ENCODE results near the gene STX1A. TPM values are rescaled to one million over a fixed set of nuclear protein-coding genes. Genes with fewer than 3 reads are reported as not detected.
A peak's percentile ranks its signal among the peaks of the same experiment; 100 is the strongest.

The STX1A gene
- total and polyA plus RNA-seq, 5 donors from 2014 or later, result 0.80 to 27.3 (median 2.3) TPM

DNA sequence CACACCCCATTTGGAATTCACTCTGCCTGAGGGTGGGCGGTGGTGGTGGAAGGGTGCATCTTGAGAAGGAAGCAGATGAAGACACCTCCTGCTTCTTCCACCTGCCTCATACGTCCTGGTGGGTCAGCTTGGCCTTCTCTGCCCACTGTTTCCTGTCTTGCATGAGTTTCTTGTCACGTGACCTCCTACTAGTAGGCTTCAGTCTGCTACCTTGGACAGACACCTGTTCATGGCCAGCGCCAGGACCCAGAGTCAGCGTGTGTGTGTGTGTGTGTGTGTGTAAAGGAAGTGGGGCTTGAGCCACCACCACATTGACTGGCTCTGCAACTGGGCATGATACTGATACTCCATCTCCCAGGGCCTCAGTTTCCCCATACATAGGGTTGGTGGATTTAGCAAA lies 68.9 kb downstream of the STX1A start:
- Histone ChIP-seq H3K27me3 (ENCODE audit: control insufficient read depth, insufficient read depth, low read length) (peaks cover 11% of the 10 kb centered on the region), H3K36me3 (ENCODE audit: control insufficient read depth, insufficient read depth, low read length) (no peaks in the 10 kb centered on the region), H3K27ac (ENCODE audit: insufficient read depth, low read length, poor library complexity, severe bottlenecking) (no peak overlapping the region), H3K4me3 (ENCODE audit: low read depth, low read length) (no peak overlapping the region), H3K4me1 (ENCODE audit: control insufficient read depth, insufficient read depth, low read length, poor library complexity, severe bottlenecking) (peaks cover 5% of the 10 kb centered on the region), H3K9me3 (ENCODE audit: control insufficient read depth in 2 of 2, low read length in 2 of 2) (no peaks in the 10 kb centered on the region)
- no peaks in the 10 kb centered on the region for H3K36me3 Mint-ChIP-seq
- H3K9me3 Mint-ChIP-seq, result peaks cover 0 to 2% (median 0%) of the 10 kb centered on the region in 7 donors
- H3K27ac Mint-ChIP-seq, result no peak overlapping the region
- H3K4me3 Mint-ChIP-seq, result no peak overlapping the region
- H3K4me1 Mint-ChIP-seq, result peaks cover 0 to 11% (median 0%) of the 10 kb centered on the region in 4 donors
- H3K27me3 Mint-ChIP-seq, result peaks cover 54% of the 10 kb centered on the region
- ATAC-seq (ENCODE audit: low read depth in 2 of 2), result no peak
- no peak for DNase-seq

DNA sequence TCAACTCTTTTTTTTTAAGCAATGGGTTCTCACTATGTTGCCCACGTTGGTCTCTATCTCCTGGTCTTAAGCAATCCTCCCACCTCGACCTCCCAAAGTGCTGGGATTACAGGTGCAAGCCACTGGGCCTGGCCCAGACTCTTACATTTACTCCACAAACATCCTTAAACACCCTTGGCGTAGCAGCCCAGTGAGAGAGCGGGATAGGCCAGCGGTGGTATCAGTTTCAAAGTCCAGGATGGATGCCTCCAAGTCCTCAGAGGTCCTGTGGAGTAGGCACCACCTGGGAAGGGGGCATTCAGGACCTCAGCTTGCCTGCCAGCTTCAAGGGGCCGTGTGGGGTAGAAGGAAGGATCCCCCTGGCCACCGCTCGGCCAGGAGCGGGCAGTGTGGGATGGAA lies 69.9 kb downstream of the STX1A start:
- Mint-ChIP-seq H3K4me3 (peak overlapping the region in 1 of 4 donors; percentile 59), H3K36me3 (no peaks in the 10 kb centered on the region), H3K9me3 (peaks cover 0 to 2% (median 0%) of the 10 kb centered on the region in 7 donors), H3K4me1 (peaks cover 0 to 11% (median 0%) of the 10 kb centered on the region in 4 donors), H3K27me3 (peaks cover 63% of the 10 kb centered on the region), H3K27ac (peak overlapping the region in 1 of 3 donors; percentile 84)
- no peak for ATAC-seq (ENCODE audit: low read depth in 2 of 2)
- H3K9me3 ChIP-seq (ENCODE audit: control insufficient read depth in 2 of 2, low read length in 2 of 2), result no peaks in the 10 kb centered on the region
- H3K27me3 ChIP-seq (ENCODE audit: control insufficient read depth, insufficient read depth, low read length), result peaks cover 11% of the 10 kb centered on the region
- H3K4me1 ChIP-seq (ENCODE audit: control insufficient read depth, insufficient read depth, low read length, poor library complexity, severe bottlenecking), result peaks cover 5% of the 10 kb centered on the region
- H3K27ac ChIP-seq (ENCODE audit: insufficient read depth, low read length, poor library complexity, severe bottlenecking), result no peak overlapping the region
- no peaks in the 10 kb centered on the region for H3K36me3 ChIP-seq (ENCODE audit: control insufficient read depth, insufficient read depth, low read length)
- no peak overlapping the region for H3K4me3 ChIP-seq (ENCODE audit: low read depth, low read length)
- no peak for DNase-seq

Other genes starting within 250 kb of the STX1A start
- gene BAZ1B, start 197.4 kb downstream of the STX1A start, total RNA-seq, result 61.8 TPM
- 10 to 100 TPM; 13.0 to 14.4 (median 13.8) TPM for gene BAZ1B, start 197.4 kb downstream of the STX1A start, polyA plus RNA-seq
- gene BCL7B, start 162.0 kb downstream of the STX1A start, total RNA-seq, result 126 TPM
- 100 to 1,000 TPM in 1 of 4 donors, 10 to 100 TPM in 3; 78.9 to 105 (median 89.7) TPM for gene BCL7B, start 162.0 kb downstream of the STX1A start, polyA plus RNA-seq
- 12.2 TPM for gene TBL2, start 141.1 kb downstream of the STX1A start, total RNA-seq
- 10 to 100 TPM; 24.1 to 32.5 (median 28.1) TPM for gene TBL2, start 141.1 kb downstream of the STX1A start, polyA plus RNA-seq
- gene MLXIPL, start 95.1 kb downstream of the STX1A start, total RNA-seq, result not detected
- gene MLXIPL, start 95.1 kb downstream of the STX1A start, polyA plus RNA-seq, result not detected
- 0.64 TPM for gene VPS37D, start 51.8 kb downstream of the STX1A start, total RNA-seq
- gene VPS37D, start 51.8 kb downstream of the STX1A start, polyA plus RNA-seq, result under 1 TPM in 1 of 4 donors, not detected in 3; 0.29 TPM
- gene DNAJC30, start 36.2 kb downstream of the STX1A start, total RNA-seq, result 10.0 TPM
- gene DNAJC30, start 36.2 kb downstream of the STX1A start, polyA plus RNA-seq, result 10 to 100 TPM; 10.8 to 14.4 (median 12.8) TPM
- 96.3 TPM for gene BUD23, start 36.1 kb downstream of the STX1A start, total RNA-seq
- 100 to 1,000 TPM; 112 to 127 (median 120) TPM for gene BUD23, start 36.1 kb downstream of the STX1A start, polyA plus RNA-seq
- 19.3 TPM for gene ABHD11, start 19.1 kb upstream of the STX1A start, total RNA-seq
- 10 to 100 TPM; 14.5 to 17.5 (median 16.3) TPM for gene ABHD11, start 19.1 kb upstream of the STX1A start, polyA plus RNA-seq
- gene CLDN3, start 50.6 kb upstream of the STX1A start, total RNA-seq, result not detected
- gene CLDN3, start 50.6 kb upstream of the STX1A start, polyA plus RNA-seq, result not detected
- 0.79 TPM for gene CLDN4, start 111.3 kb upstream of the STX1A start, total RNA-seq
- gene CLDN4, start 111.3 kb upstream of the STX1A start, polyA plus RNA-seq, result under 1 TPM; 0.10 to 0.63 (median 0.23) TPM
- 2.9 TPM for gene METTL27, start 122.8 kb upstream of the STX1A start, total RNA-seq
- 10 to 100 TPM in 2 of 4 donors, 1 to 10 TPM in 2; 1.1 to 29.1 (median 11.9) TPM for gene METTL27, start 122.8 kb upstream of the STX1A start, polyA plus RNA-seq
- gene TMEM270, start 141.5 kb upstream of the STX1A start, total RNA-seq, result not detected
- under 1 TPM in 1 of 4 donors, not detected in 3; 0.34 TPM for gene TMEM270, start 141.5 kb upstream of the STX1A start, polyA plus RNA-seq

Measured in CD4-positive, CD25-positive, alpha-beta regulatory T cell (primary cell).